SU-DHL-6 (cell line): ENCODE results near the gene KLHL36.

Experiments
- EZH2phosphoT487 ChIP-seq: fragments of 200-600 bp; sonication (generic), shearing (Covaris generic); conservative IDR thresholded peaks from 2 replicates; pipeline ENCODE4 v1.6.1; 2018; ENCODE audit warnings: mild to moderate bottlenecking, antibody characterized with exemption, low read length, moderate library complexity, mixed read lengths
- TF ChIP-seq, protein P1 (sequence below): fragments of 200-600 bp; sonication (generic); IDR thresholded peaks from one replicate; pipeline ENCODE4 v1.5.1; 2017; ENCODE audit warnings: antibody characterized with exemption, mild to moderate bottlenecking, low read length, moderate library complexity; ENCODE audit not compliant: insufficient read depth, poor library complexity, severe bottlenecking

DNA sequence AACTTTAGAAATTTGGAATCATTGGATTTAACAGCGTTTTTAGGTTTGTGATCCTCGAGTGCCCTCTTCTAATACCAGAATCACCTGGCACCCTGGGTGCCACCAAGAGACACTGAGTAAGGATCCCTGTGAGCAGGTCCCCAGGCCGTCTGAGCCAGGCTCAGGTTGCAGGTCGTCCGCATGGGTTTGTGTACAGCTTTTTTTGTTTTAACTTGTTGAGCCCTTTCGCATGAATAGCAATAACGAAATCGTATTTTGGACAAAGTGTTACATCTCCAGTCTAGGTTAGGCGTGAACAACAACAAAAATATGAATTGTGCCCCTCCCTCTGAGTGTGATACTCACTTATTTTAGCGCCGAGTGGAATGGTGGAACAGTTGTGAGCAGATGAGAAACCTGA is 62.4 kb downstream of the KLHL36 start:
- TF ChIP-seq, protein P1, sequence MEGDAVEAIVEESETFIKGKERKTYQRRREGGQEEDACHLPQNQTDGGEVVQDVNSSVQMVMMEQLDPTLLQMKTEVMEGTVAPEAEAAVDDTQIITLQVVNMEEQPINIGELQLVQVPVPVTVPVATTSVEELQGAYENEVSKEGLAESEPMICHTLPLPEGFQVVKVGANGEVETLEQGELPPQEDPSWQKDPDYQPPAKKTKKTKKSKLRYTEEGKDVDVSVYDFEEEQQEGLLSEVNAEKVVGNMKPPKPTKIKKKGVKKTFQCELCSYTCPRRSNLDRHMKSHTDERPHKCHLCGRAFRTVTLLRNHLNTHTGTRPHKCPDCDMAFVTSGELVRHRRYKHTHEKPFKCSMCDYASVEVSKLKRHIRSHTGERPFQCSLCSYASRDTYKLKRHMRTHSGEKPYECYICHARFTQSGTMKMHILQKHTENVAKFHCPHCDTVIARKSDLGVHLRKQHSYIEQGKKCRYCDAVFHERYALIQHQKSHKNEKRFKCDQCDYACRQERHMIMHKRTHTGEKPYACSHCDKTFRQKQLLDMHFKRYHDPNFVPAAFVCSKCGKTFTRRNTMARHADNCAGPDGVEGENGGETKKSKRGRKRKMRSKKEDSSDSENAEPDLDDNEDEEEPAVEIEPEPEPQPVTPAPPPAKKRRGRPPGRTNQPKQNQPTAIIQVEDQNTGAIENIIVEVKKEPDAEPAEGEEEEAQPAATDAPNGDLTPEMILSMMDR = no peak
- TF ChIP-seq EZH2phosphoT487 = no peak
